ENCODE measurements around the gene ST3GAL6.
"Not testable (repeated sequence)": the region's sequence is repeated elsewhere in the genome, so short reads cannot be mapped to it uniquely, and the experiment has no call there.

Gene ST3GAL6

GRCh38 chr3:98805571-98805970 is 42.4 kb downstream of the ST3GAL6 start:
- DNase-seq (ENCODE audit: low read depth) = no peak

DNA sequence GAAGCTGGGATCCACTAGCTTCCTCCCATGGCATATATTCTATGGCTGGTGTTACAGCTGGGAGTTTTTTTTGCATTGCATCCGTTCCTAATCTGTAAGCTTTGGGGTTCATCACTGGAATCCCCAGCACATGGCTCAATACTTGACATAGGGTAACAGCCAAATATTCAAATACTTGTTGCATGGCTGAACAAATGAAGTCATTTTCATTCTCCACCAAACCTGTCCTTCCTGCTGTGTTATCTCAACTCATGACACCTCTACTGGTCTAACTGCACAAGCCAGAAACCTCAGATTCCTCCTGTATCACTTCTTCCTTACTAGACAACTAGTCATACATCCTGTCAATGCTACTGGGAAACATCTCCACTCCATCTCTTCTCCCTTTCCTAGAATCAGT is 43.4 kb downstream of the ST3GAL6 start:
- DNase-seq (ENCODE audit: low read depth) = peak; percentile 56

DNA sequence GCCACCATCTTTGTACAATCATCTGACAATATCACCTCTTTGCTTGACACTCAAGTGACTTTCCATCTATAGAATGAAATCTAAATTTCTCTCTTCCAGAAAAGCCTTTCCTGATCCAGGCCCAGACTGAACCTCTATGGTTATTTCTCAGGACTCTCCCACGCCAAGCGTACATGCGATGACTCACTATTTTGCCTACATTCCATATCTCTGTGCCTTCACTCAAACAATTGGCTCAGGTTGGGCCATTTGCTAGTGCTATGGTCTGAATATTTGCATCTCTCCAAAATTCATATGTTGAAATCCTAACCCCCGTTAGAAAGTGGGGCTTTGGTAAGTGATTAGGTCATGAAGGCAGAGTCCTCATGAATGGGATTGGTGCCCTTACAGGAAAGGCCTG is 43.9 kb downstream of the ST3GAL6 start:
- DNase-seq (ENCODE audit: low read depth) = peak; percentile 79

DNA sequence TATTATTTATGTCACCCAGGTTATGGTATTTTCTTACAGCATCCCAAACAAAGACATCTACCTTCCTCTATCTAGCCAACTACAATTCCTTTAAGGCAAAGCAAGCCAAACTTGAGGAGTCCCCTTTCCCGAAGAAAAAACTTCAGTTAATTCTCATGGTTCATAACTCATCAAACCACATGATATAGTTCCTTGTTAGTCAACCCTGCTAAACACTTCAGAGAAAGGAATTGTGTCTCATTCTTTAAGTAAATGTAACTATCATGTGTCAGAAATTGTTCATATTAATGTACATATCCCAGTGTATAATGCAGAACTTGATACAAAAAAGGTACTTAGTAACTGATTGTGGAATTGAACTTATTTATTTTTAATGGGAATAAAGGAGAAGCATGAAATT is 44.4 kb downstream of the ST3GAL6 start:
- DNase-seq (ENCODE audit: low read depth) = no peak

DNA sequence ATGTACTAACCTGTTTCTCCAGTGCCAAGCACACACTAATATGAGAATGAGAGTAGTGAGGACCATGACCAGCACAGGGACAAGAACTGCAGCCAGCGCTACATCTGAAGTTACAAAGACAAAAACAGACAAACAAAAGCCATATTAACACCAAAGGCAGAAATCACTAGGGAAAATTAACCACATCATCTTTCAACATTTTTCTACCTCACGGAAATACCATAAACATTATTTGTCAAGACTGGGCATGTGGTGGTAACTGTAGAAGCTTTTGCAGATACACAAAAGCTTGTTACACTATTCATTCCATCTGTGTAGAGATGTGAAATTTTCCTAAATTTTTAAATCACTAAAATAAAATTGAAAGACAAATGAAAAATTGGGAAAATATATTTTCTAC is 44.9 kb downstream of the ST3GAL6 start:
- DNase-seq (ENCODE audit: low read depth) = no peak

DNA sequence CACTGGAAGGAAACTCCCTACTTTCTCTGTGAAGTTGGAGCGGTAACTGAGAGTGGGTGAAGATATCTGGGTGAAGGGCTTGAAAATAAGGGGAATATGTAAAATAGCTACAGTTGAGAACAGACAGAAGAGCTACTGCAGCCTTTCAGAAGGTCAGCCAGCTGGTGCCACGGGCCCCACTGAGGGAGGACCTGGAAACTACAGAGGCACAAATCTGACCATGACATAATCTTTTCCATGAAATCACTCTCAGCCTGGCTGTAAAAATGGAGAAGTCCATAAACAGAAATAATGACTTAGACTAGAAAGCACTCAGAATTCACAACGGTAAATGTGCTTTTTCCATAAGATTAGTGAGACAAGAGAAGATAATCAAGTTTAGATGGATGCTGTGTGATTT is 46.4 kb downstream of the ST3GAL6 start:
- no peak for DNase-seq (ENCODE audit: low read depth)

GRCh38 chr3:98811048-98811447 is 47.9 kb downstream of the ST3GAL6 start:
- DNase-seq (ENCODE audit: low read depth) = no peak

DNA sequence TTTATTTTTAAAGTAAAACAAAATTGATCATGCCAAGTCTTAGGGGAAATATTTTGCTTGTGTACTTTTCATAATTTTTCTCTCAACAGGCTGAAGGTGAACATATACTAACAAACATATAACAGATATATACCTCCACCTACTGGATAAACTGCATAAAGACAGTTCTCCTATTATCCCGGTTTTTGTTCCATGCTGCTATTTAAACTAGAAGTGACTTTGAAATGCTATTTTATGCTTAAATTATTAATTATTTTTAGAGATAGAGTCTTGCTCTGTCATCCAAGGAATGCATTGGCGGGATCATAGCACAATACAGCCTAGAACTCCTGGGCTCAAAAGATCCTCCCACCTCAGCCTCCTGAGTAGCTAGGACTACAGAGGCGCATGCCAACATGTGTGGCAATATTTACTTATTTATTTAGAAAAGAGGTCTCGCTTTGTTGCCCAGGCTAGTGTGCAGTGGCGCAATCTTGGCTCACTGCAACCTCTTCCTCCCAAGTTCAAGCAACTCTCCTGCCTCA is 49.8 kb downstream of the ST3GAL6 start:
- DNase-seq (ENCODE audit: low read depth) = no peak

GRCh38 chr3:98814817-98815420 is 51.8 kb downstream of the ST3GAL6 start:
- peak; percentile 80 for DNase-seq (ENCODE audit: low read depth)

DNA sequence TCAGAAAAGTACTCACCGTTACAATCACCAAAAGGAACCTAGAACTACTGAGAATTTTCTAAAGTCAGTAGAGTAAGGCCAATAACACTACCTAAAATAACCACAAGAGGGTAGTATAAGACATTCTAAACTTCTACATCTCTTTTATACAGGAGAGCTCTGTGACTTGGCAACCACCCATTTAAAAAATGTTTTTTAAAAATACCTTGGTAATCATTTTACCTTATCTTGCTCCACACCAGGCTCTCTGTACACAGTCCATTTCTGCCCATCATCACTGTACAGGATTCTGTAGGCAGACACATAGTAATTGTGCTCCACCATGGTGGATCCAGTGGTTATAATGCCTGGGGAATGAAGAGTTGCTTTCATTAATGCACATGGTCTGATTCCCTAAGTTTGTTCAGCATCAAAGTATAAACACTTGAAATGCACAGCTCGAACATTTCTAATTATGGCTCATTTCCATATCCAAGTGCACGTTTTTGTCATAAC is 54.5 kb downstream of the ST3GAL6 start:
- DNase-seq (ENCODE audit: low read depth) = peak; percentile 38

DNA sequence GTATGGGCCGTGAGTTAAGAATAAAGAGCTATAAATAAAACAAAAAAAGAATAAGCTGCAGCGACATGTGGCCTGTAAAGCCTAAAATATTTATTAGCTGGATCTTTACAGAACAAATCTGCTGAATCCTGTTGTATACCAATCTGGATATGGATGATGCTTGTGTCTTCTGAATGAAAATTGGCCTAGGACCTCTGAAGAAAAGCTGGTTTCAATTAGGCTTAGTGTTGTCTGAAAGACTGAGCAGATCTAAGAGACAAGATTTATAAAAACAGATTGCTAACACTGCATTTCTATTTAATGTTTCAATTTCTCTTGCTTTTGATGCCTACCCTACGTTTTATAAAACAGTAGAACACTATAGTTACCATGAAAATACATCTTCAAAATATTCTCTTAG is 57.9 kb downstream of the ST3GAL6 start:
- DNase-seq (ENCODE audit: low read depth) = no peak

GRCh38 chr3:98823791-98824190 is 60.7 kb downstream of the ST3GAL6 start:
- peak; percentile 45 for DNase-seq (ENCODE audit: low read depth)

DNA sequence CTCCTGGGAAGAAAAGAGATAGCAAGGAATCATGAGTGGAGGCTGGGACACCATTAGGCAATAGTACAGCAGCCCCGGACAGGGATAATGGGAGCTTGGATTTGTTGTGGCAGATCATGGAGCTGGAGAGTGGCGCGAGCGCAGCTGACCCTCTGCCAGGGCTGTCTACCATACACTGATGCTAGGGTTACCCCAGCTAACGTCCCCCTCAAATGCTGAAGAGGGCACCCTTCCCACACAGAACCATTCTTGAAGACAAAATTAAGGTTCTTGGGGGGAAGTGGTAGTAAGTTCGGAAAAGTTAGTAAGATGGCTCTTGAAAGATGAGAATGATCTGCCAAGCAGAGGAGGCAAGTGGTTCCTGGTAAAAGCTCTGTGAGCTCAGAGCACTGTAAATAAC is 61.1 kb downstream of the ST3GAL6 start:
- no peak for DNase-seq (ENCODE audit: low read depth)

DNA sequence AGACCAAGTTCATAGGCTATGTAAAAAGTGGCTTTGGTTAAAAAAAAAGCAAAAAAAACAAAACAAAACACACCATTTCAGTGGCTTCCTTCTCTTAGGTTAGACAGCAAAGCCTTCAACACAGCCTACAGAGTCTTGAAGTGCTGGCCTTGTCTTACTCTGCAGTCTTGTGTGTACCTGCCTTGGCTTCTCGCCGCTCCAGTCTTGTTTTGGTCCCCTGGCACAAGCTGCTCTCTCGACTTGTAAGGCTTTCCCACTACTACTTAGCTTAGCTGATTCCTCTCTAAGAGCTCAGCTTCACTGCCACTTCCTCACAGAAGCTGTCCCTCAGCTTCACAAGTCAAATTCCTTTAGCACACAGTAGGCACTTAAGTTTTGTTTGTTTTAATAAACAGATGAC is 63.0 kb downstream of the ST3GAL6 start:
- DNase-seq (ENCODE audit: low read depth) = no peak

GRCh38 chr3:98827221-98827920 is 64.2 kb downstream of the ST3GAL6 start:
- no peak for DNase-seq (ENCODE audit: low read depth)

GRCh38 chr3:98829246-98829832 is 66.2 kb downstream of the ST3GAL6 start:
- no peak for DNase-seq (ENCODE audit: low read depth)

DNA sequence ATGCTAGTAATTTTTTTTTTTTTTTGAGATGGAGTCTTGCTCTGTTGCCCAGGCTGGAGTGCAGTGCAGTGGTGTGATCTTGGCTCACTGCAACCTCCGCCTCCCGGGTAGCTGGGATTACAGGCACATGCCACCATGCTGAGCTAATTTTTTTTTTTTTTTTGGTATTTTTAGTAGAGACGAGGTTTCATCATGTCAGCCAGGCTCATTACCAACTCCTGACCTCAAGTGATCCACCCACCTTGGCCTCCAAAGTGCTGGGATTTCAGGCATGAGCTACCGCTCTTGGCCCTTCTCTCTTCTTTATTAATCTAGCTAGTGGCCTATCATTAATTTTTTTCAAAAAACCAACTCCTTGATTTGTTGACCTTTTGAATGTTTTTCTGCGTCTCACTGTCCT is 67.9 kb downstream of the ST3GAL6 start:
- not testable (repeated sequence) for DNase-seq (ENCODE audit: low read depth)

GRCh38 chr3:98839846-98840245 is 76.7 kb downstream of the ST3GAL6 start:
- peak; percentile 69 for DNase-seq (ENCODE audit: low read depth)

- no peak for DNase-seq (ENCODE audit: low read depth)
Observed at GRCh38 chr3:98843266-98843959, 80.3 kb downstream of the ST3GAL6 start.
